ENCODE results near the gene PDLIM1. TPM values are rescaled to one million over a fixed set of nuclear protein-coding genes. Genes with fewer than 3 reads are reported as not detected.

The PDLIM1 gene
- total RNA-seq, 1 experiment from 2014 or later = 67.4 TPM

GRCh38 chr10:95284807-95285206, 6.0 kb downstream of the PDLIM1 start:
- Histone ChIP-seq H3K9me3 (ENCODE audit: control insufficient read depth in 1 of 2, insufficient read depth in 1 of 2, low read depth in 1 of 2, low read length in 2 of 2) (no peaks in the 10 kb centered on the region), H4K20me1 (ENCODE audit: insufficient read depth) (no peaks in the 10 kb centered on the region), H3K27ac (ENCODE audit: low read depth, low read length) (no peak overlapping the region), H3K79me2 (ENCODE audit: insufficient read depth, low read length) (peaks cover 67% of the 10 kb centered on the region), H3K9ac (ENCODE audit: low read length) (no peak overlapping the region), H3K27me3 (ENCODE audit: insufficient read depth, low read length) (no peaks in the 10 kb centered on the region), H3K4me2 (ENCODE audit: low read length) (no peak overlapping the region), H3K36me3 (ENCODE audit: control insufficient read depth in 1 of 2, insufficient read depth in 2 of 2, low read length in 2 of 2) (no peaks in the 10 kb centered on the region), H3K4me3 (replicated peaks in 1 of 2; ENCODE audit: low read depth in 1 of 2, low read length in 2 of 2) (no peak overlapping the region), H2AFZ (ENCODE audit: low read depth, low read length, poor library complexity, severe bottlenecking) (no peak overlapping the region), H3K9me2 (ENCODE audit: insufficient read depth) (no peaks in the 10 kb centered on the region), H3K4me1 (ENCODE audit: control insufficient read depth in 1 of 2, insufficient read depth in 2 of 2, low read length in 2 of 2) (peaks cover 9 to 16% of the 10 kb centered on the region in 2 experiments)
- BruUV-seq (replicated peaks) = no TSS peak
- ATAC-seq = no peak
- intact Hi-C loops (cut with micrococcal nuclease) = no loop called here
- TF ChIP-seq EZH2phosphoT487 (IDR thresholded peaks at IDR 0.05; ENCODE audit: borderline replicate concordance) (no peak), MAX (IDR thresholded peaks at IDR 0.05) (no peak), FOSL1 (IDR thresholded peaks at IDR 0.05; ENCODE audit: low read depth) (no peak)
- RAD21 ChIA-PET (ENCODE audit: low non-redundant PET in 1 of 2, low total read pairs in 2 of 2, uncharacterized antibody in 2 of 2, unreplicated experiment in 2 of 2) = no interaction called here
- POLR2A ChIA-PET = no interaction called here
- no peak for DNase-seq (ENCODE audit: low read depth, low spot score)
- CTCF ChIA-PET = no interaction called here

- TF ChIP-seq RAD21 (IDR thresholded peaks at IDR 0.05; ENCODE audit: low read depth) (no peak), ZFX (IDR thresholded peaks at IDR 0.05) (no peak), SP1 (IDR thresholded peaks at IDR 0.05; ENCODE audit: low read depth) (no peak), EZH2 (IDR thresholded peaks at IDR 0.05) (no peak), FOSL1 (IDR thresholded peaks at IDR 0.05; ENCODE audit: low read depth) (no peak), CEBPB (IDR thresholded peaks at IDR 0.05; ENCODE audit: low read depth) (no peak), ZNF274 (IDR thresholded peaks at IDR 0.05; ENCODE audit: low read depth, low read length) (no peak), JUND (IDR thresholded peaks at IDR 0.05) (no peak), TCF7L2 (IDR thresholded peaks at IDR 0.05; ENCODE audit: borderline replicate concordance, extremely low read depth, insufficient read depth, insufficient read length) (no peak)
- Histone ChIP-seq H3K9me3 (ENCODE audit: control insufficient read depth in 1 of 2, insufficient read depth in 1 of 2, low read depth in 1 of 2, low read length in 2 of 2) (no peaks in the 10 kb centered on the region), H3K36me3 (ENCODE audit: control insufficient read depth in 1 of 2, insufficient read depth in 2 of 2, low read length in 2 of 2) (no peaks in the 10 kb centered on the region), H3K9me2 (ENCODE audit: insufficient read depth) (no peaks in the 10 kb centered on the region), H3K27ac (ENCODE audit: low read depth, low read length) (no peak overlapping the region), H3K4me3 (replicated peaks in 1 of 2; ENCODE audit: low read depth in 1 of 2, low read length in 2 of 2) (no peak overlapping the region), H3K27me3 (ENCODE audit: insufficient read depth, low read length) (no peaks in the 10 kb centered on the region), H3K4me1 (ENCODE audit: control insufficient read depth in 1 of 2, insufficient read depth in 2 of 2, low read length in 2 of 2) (peaks cover 0 to 6% of the 10 kb centered on the region in 2 experiments; a peak in 1 of 4 replicates), H4K20me1 (ENCODE audit: insufficient read depth) (no peaks in the 10 kb centered on the region), H3K4me2 (ENCODE audit: low read length) (no peak overlapping the region), H3K79me2 (ENCODE audit: insufficient read depth, low read length) (peaks cover 64% of the 10 kb centered on the region), H3K9ac (ENCODE audit: low read length) (no peak overlapping the region), H2AFZ (ENCODE audit: low read depth, low read length, poor library complexity, severe bottlenecking) (no peak overlapping the region)
- BruUV-seq (replicated peaks) = no TSS peak
- ChIA-PET RAD21 (ENCODE audit: low non-redundant PET in 1 of 2, low total read pairs in 2 of 2, uncharacterized antibody in 2 of 2, unreplicated experiment in 2 of 2) (no interaction called here), CTCF (no interaction called here), POLR2A (no interaction called here)
- intact Hi-C loops (cut with micrococcal nuclease) = no loop called here
- ATAC-seq (no peak), DNase-seq (ENCODE audit: low read depth, low spot score) (no peak)
Measured at GRCh38 chr10:95282107-95282506, 8.7 kb downstream of the PDLIM1 start.

All from HCT116 (cell line).